Left cardiac atrium (tissue), 4 donors: Measurements from ENCODE around the gene ASB18. TPM values are rescaled to one million over a fixed set of nuclear protein-coding genes. Genes with fewer than 3 reads are reported as not detected.

Experiments
- ATAC-seq, 2 donors: fragments of 200-7000 bp; cut with Tn5 transposase; one replicate each; pipeline ENCODE4 v1.9.1; 2020; ENCODE audit warnings: mild to moderate bottlenecking in 2 of 2, moderate library complexity in 2 of 2
- DNase-seq: peaks from one replicate; pipeline ENCODE4 v3.0.0-alpha.2; 2020
- intact Hi-C, 2 donors: fragments of 100-400 bp; cut with DNase I; formaldehyde crosslinking; loops; one replicate each; pipeline versions ENCODE4 v1.14.1 to v1.15.1; 2022 to 2023
- total RNA-seq, 2 donors: library from RNA; stranded (reverse); fragmentation: NEBNext Ultra II Directional; extraction: Animal tissue kit (Norgen Biotek cat#: 25700); gene quantifications; one replicate each; pipeline ENCODE4 v1.2.1, GENCODE V29; 2021
- donor health status: DM: no; HTN: yes; CAD: no.
- donor health status: DM: no; HTN: yes; CAD: no; lungs with severe emphysema.
- donor health status: DM: yes; HTN: yes; CAD: no.
- donor health status: Dilated cardiomyopathy.

ASB18 gene
- total RNA-seq, 2 donors from 2014 or later, result 1.9 to 2.7 TPM

GRCh38 chr2:236215761-236216333 lies 48.4 kb downstream of the ASB18 start:
- ATAC-seq, result no peak
- intact Hi-C loops, result no loop called here
- no peak for DNase-seq

GRCh38 chr2:236215196-236215595 lies 49.0 kb downstream of the ASB18 start:
- ATAC-seq, result no peak
- intact Hi-C loops, result no loop called here

GRCh38 chr2:236214376-236214995 lies 49.7 kb downstream of the ASB18 start:
- intact Hi-C loops, result no loop called here
- ATAC-seq (no peak), DNase-seq (no peak)

More at GRCh38 chr2:236215196-236215595, 49.0 kb downstream of the ASB18 start:
- no peak for DNase-seq

- intact Hi-C loops, result no loop called here
- ATAC-seq (no peak), DNase-seq (no peak)
Measured at GRCh38 chr2:236211296-236211695, 52.9 kb downstream of the ASB18 start.

- intact Hi-C loops, result no loop called here
- ATAC-seq (no peak), DNase-seq (no peak)
Measured at GRCh38 chr2:236210536-236210935, 53.7 kb downstream of the ASB18 start.

- ATAC-seq (no peak), DNase-seq (no peak)
- intact Hi-C loops, result no loop called here
Measured at GRCh38 chr2:236209996-236210395, 54.2 kb downstream of the ASB18 start.

GRCh38 chr2:236209535-236209934 lies 54.7 kb downstream of the ASB18 start:
- ATAC-seq, result no peak
- intact Hi-C loops, result no loop called here
- DNase-seq, result no peak

- DNase-seq, result no peak
- intact Hi-C loops, result no loop called here
- ATAC-seq, result no peak
Measured at GRCh38 chr2:236208019-236208926, 55.9 kb downstream of the ASB18 start.

GRCh38 chr2:236207472-236207871 lies 56.7 kb downstream of the ASB18 start:
- intact Hi-C loops, result no loop called here
- ATAC-seq (no peak), DNase-seq (no peak)

- DNase-seq (no peak), ATAC-seq (no peak)
- intact Hi-C loops, result no loop called here
Measured at GRCh38 chr2:236205867-236206645, 58.1 kb downstream of the ASB18 start.

- DNase-seq, result no peak
- no peak for ATAC-seq
- intact Hi-C loops, result no loop called here
Measured at GRCh38 chr2:236204953-236205352, 59.3 kb downstream of the ASB18 start.

- ATAC-seq (no peak), DNase-seq (no peak)
- intact Hi-C loops, result no loop called here
Measured at GRCh38 chr2:236200378-236200777, 63.8 kb downstream of the ASB18 start.

- intact Hi-C loops, result no loop called here
- DNase-seq, result no peak
- ATAC-seq, result no peak
Measured at GRCh38 chr2:236196366-236196765, 67.8 kb downstream of the ASB18 start.

- DNase-seq (no peak), ATAC-seq (no peak)
- intact Hi-C loops, result no loop called here
Measured at GRCh38 chr2:236195726-236196125, 68.5 kb downstream of the ASB18 start.

GRCh38 chr2:236194786-236195185 lies 69.4 kb downstream of the ASB18 start:
- DNase-seq (no peak), ATAC-seq (no peak)
- intact Hi-C loops, result no loop called here

GRCh38 chr2:236193026-236193425 lies 71.2 kb downstream of the ASB18 start:
- ATAC-seq (no peak), DNase-seq (no peak)
- intact Hi-C loops, result no loop called here

- DNase-seq, result no peak
- intact Hi-C loops, result no loop called here
- no peak for ATAC-seq
Measured at GRCh38 chr2:236190674-236191073, 73.5 kb downstream of the ASB18 start.

GRCh38 chr2:236184701-236185100 lies 79.5 kb downstream of the ASB18 start:
- intact Hi-C loops, result loop anchor here in 1 of 2 donors (5.0 kb wide), 1 partner anchor 402 kb away; no protein-coding TSS in a partner anchor
- DNase-seq (no peak), ATAC-seq (no peak)

GRCh38 chr2:236180831-236181453 lies 83.3 kb downstream of the ASB18 start:
- DNase-seq (peak; percentile 58), ATAC-seq (peak in 1 of 2 donors; percentile 68)
- intact Hi-C loops, result loop anchor here in 1 of 2 donors (5.0 kb wide), 1 partner anchor 399 kb away; no protein-coding TSS in a partner anchor
